GM23248 (cell line): Measurements from ENCODE around the gene DYSF.

Experiments
- EZH2 ChIP-seq: fragments of 200-600 bp; sonication (generic); IDR thresholded peaks from 2 replicates; pipeline ENCODE4 v1.6.1; 2018; ENCODE audit warnings: antibody characterized with exemption, mild to moderate bottlenecking; ENCODE audit not compliant: insufficient read depth, poor library complexity, severe bottlenecking
- EZH2phosphoT487 ChIP-seq: fragments of 200-600 bp; sonication (generic); IDR thresholded peaks from 2 replicates; pipeline ENCODE4 v1.6.1; 2018; ENCODE audit warnings: antibody characterized with exemption, moderate library complexity, mild to moderate bottlenecking, low read depth; ENCODE audit not compliant: insufficient read depth

DNA sequence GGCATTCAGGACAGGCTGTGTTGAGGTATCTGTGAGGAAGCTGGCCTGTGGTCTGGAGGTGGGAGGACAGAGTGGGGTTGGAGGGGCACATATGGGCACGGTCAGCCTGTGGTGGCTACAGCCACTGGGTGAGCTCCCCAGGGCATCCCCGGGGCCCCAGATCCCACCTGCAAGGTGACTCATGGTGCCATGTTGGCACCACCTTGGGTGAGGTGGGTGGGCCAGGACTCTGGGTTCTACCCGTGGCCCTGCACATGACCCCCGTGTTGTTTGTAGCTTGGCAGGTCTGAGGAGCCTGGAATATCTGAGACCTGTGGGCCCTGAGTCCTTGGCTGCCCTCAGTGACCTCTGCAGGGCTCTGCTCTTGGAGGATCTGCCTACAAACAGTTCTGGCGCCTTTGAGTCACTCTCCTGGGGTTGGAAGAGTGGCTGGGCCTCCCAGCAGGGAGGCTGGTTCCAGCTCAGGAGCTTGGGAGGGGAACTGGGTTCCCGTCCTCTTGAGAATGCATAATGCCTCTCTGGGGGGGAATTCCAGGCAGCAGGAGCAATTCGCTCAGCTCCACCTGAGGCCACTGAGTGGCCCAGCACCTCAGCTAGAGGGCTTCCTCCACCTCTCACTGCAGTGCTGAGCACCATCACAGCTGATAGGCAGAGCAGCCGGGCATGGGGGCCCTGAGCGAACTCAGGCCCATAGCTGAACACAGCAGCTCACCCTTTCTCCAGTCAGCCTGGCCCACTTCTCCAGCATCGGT, 105.1 kb downstream of the DYSF start:
- TF ChIP-seq EZH2 (no peak), EZH2phosphoT487 (no peak)
